SU-DHL-6 (cell line): ENCODE data around the gene LRFN5.

Experiments used
- H2AFZ ChIP-seq: fragments of 200-600 bp; sonication (generic); 2 replicates; pipeline ENCODE4 v1.6.1; 2014; ENCODE audit warnings: low read depth, mild to moderate bottlenecking, moderate library complexity, mixed read lengths, antibody characterized with exemption, low read length; ENCODE audit not compliant: severe bottlenecking
- H3F3A ChIP-seq: fragments of 200-600 bp; shearing (Covaris generic); 2 replicates; pipeline ENCODE4 v1.6.0; 2016; ENCODE audit warnings: antibody characterized with exemption, mild to moderate bottlenecking; ENCODE audit not compliant: insufficient read depth
- H3K27ac ChIP-seq: fragments of 200-600 bp; sonication (generic); 2 replicates; pipeline ENCODE4 v1.5.1; 2016; ENCODE audit warnings: low read depth, mild to moderate bottlenecking, low read length, moderate library complexity, mixed read lengths
- H3K27me3 ChIP-seq: fragments of 200-600 bp; sonication (generic), shearing (Covaris generic); 2 replicates; pipeline ENCODE4 v1.6.0; 2014; ENCODE audit warnings: mild to moderate bottlenecking, low read length
- H3K36me3 ChIP-seq: fragments of 200-600 bp; sonication (generic); 2 replicates; pipeline ENCODE4 v1.6.1; 2014; ENCODE audit warnings: mild to moderate bottlenecking, low read length, mixed read lengths
- H3K4me2 ChIP-seq: fragments of 300-600, 200-600 bp; shearing (Covaris generic), sonication (generic); 2 replicates; pipeline ENCODE4 v1.6.0; 2014; ENCODE audit warnings: low read length, low read depth, mild to moderate bottlenecking; ENCODE audit not compliant: poor library complexity, severe bottlenecking
- H3K4me3 ChIP-seq: fragments of 200-600 bp; sonication (generic); 2 replicates; pipeline ENCODE4 v1.5.1; 2014; ENCODE audit warnings: antibody characterized with exemption, low read length, mild to moderate bottlenecking, mixed read lengths; ENCODE audit not compliant: insufficient read depth, poor library complexity, severe bottlenecking
- H3K79me2 ChIP-seq: fragments of 200-600 bp; sonication (generic); 2 replicates; pipeline ENCODE4 v1.6.1; 2014; ENCODE audit warnings: mild to moderate bottlenecking, low read length, moderate library complexity; ENCODE audit not compliant: insufficient read depth
- H3K9ac ChIP-seq: fragments of 200-600 bp; sonication (generic); 2 replicates; pipeline ENCODE4 v1.7.0; 2014; ENCODE audit warnings: mild to moderate bottlenecking, low read length
- H3K9me2 ChIP-seq: fragments of 200-600 bp; sonication (generic); replicated peaks from 2 replicates; pipeline ENCODE4 v1.6.1; 2014; ENCODE audit warnings: low read length; ENCODE audit not compliant: insufficient read depth
- H3K9me3 ChIP-seq: fragments of 200-600 bp; sonication (generic); 2 replicates; pipeline ENCODE4 v1.6.1; 2014; ENCODE audit warnings: low read length, mixed read lengths; ENCODE audit not compliant: insufficient read depth
- H4K20me1 ChIP-seq: fragments of 200-600 bp; sonication (generic); 2 replicates; pipeline ENCODE4 v1.6.1; 2014; ENCODE audit warnings: low read depth, mild to moderate bottlenecking, antibody characterized with exemption, low read length, moderate library complexity, mixed read lengths
- CTCF ChIP-seq: fragments of 200-600 bp; sonication (generic); IDR thresholded peaks from one replicate; pipeline ENCODE4 v1.5.1; 2017; ENCODE audit warnings: antibody characterized with exemption, mild to moderate bottlenecking, low read length, moderate library complexity; ENCODE audit not compliant: insufficient read depth, poor library complexity, severe bottlenecking
- EZH2phosphoT487 ChIP-seq: fragments of 200-600 bp; sonication (generic), shearing (Covaris generic); conservative IDR thresholded peaks from 2 replicates; pipeline ENCODE4 v1.6.1; 2018; ENCODE audit warnings: mild to moderate bottlenecking, antibody characterized with exemption, low read length, moderate library complexity, mixed read lengths

Gene LRFN5

GRCh38 chr14:41641690-41642089, 35.0 kb downstream of the LRFN5 start:
- no peaks in the 10 kb centered on the region for H3K9me2 ChIP-seq
- H3K9ac ChIP-seq = no peak overlapping the region
- no peak overlapping the region for H2AFZ ChIP-seq
- no peak overlapping the region for H3K4me2 ChIP-seq
- no peak for TF ChIP-seq EZH2phosphoT487
- TF ChIP-seq CTCF = no peak
- no peaks in the 10 kb centered on the region for H3F3A ChIP-seq
- no peaks in the 10 kb centered on the region for H3K27me3 ChIP-seq
- H3K27ac ChIP-seq = no peak overlapping the region
- H3K4me3 ChIP-seq = no peak overlapping the region
- no peaks in the 10 kb centered on the region for H3K9me3 ChIP-seq
- H4K20me1 ChIP-seq = no peaks in the 10 kb centered on the region
- H3K79me2 ChIP-seq = no peaks in the 10 kb centered on the region
- H3K36me3 ChIP-seq = no peaks in the 10 kb centered on the region

GRCh38 chr14:41642367-41642766, 35.7 kb downstream of the LRFN5 start:
- no peak overlapping the region for H3K9ac ChIP-seq
- no peaks in the 10 kb centered on the region for H3K9me3 ChIP-seq
- no peaks in the 10 kb centered on the region for H3F3A ChIP-seq
- H3K4me3 ChIP-seq = no peak overlapping the region
- H3K79me2 ChIP-seq = no peaks in the 10 kb centered on the region
- H3K4me2 ChIP-seq = no peak overlapping the region
- no peaks in the 10 kb centered on the region for H3K27me3 ChIP-seq
- no peak for TF ChIP-seq EZH2phosphoT487
- TF ChIP-seq CTCF = no peak
- H3K9me2 ChIP-seq = no peaks in the 10 kb centered on the region
- no peak overlapping the region for H2AFZ ChIP-seq
- no peaks in the 10 kb centered on the region for H4K20me1 ChIP-seq
- no peaks in the 10 kb centered on the region for H3K36me3 ChIP-seq
- no peak overlapping the region for H3K27ac ChIP-seq

GRCh38 chr14:41642789-41643188, 36.1 kb downstream of the LRFN5 start:
- Histone ChIP-seq H3K9ac (no peak overlapping the region), H3K27ac (no peak overlapping the region), H3K9me3 (no peaks in the 10 kb centered on the region), H3K79me2 (no peaks in the 10 kb centered on the region), H2AFZ (no peak overlapping the region), H4K20me1 (no peaks in the 10 kb centered on the region), H3K36me3 (no peaks in the 10 kb centered on the region), H3K4me2 (no peak overlapping the region), H3F3A (no peaks in the 10 kb centered on the region), H3K4me3 (no peak overlapping the region), H3K9me2 (no peaks in the 10 kb centered on the region), H3K27me3 (no peaks in the 10 kb centered on the region)
- no peak for TF ChIP-seq EZH2phosphoT487
- no peak for TF ChIP-seq CTCF

- no peaks in the 10 kb centered on the region for H3K79me2 ChIP-seq
- H3K27me3 ChIP-seq = no peaks in the 10 kb centered on the region
- TF ChIP-seq EZH2phosphoT487 = no peak
- TF ChIP-seq CTCF = no peak
These were observed 37.9 kb downstream of the LRFN5 start for GRCh38 chr14:41644606-41645005.

More at GRCh38 chr14:41644606-41645005, 37.9 kb downstream of the LRFN5 start:
- no peak overlapping the region for H2AFZ ChIP-seq
- H3K27ac ChIP-seq = no peak overlapping the region
- H4K20me1 ChIP-seq = no peaks in the 10 kb centered on the region
- H3F3A ChIP-seq = no peaks in the 10 kb centered on the region
- H3K36me3 ChIP-seq = no peaks in the 10 kb centered on the region
- no peaks in the 10 kb centered on the region for H3K9me3 ChIP-seq
- no peak overlapping the region for H3K4me2 ChIP-seq
- no peak overlapping the region for H3K4me3 ChIP-seq
- no peaks in the 10 kb centered on the region for H3K9me2 ChIP-seq
- H3K9ac ChIP-seq = no peak overlapping the region
